ENCODE data around the gene DTWD2.
"Not testable (repeated sequence)": the region's sequence is repeated elsewhere in the genome, so short reads cannot be mapped to it uniquely, and the experiment has no call there.

The DTWD2 gene

GRCh38 chr5:118956727-118957126 is 31.6 kb downstream of the DTWD2 start:
- in situ Hi-C loops (cut with MboI; ENCODE audit: low sequenced_read_pairs): no loop called here

GRCh38 chr5:118953652-118954005 is 34.7 kb downstream of the DTWD2 start:
- in situ Hi-C loops (cut with MboI; ENCODE audit: low sequenced_read_pairs): no loop called here

- in situ Hi-C loops (cut with MboI; ENCODE audit: low sequenced_read_pairs): no loop called here
These were observed 35.2 kb downstream of the DTWD2 start for GRCh38 chr5:118952992-118953651.

GRCh38 chr5:118952306-118952705 is 36.0 kb downstream of the DTWD2 start:
- in situ Hi-C loops (cut with MboI; ENCODE audit: low sequenced_read_pairs): not testable (repeated sequence)

GRCh38 chr5:118950354-118950753 is 38.0 kb downstream of the DTWD2 start:
- in situ Hi-C loops (cut with MboI; ENCODE audit: low sequenced_read_pairs): not testable (repeated sequence)

GRCh38 chr5:118946138-118946800 is 42.1 kb downstream of the DTWD2 start:
- in situ Hi-C loops (cut with MboI; ENCODE audit: low sequenced_read_pairs): no loop called here

GRCh38 chr5:118937393-118938061 is 50.8 kb downstream of the DTWD2 start:
- in situ Hi-C loops (cut with MboI; ENCODE audit: low sequenced_read_pairs): no loop called here

- in situ Hi-C loops (cut with MboI; ENCODE audit: low sequenced_read_pairs): no loop called here
These were observed 54.6 kb downstream of the DTWD2 start for GRCh38 chr5:118933703-118934102.

- in situ Hi-C loops (cut with MboI; ENCODE audit: low sequenced_read_pairs): no loop called here
These were observed 56.8 kb downstream of the DTWD2 start for GRCh38 chr5:118931564-118931963.

- in situ Hi-C loops (cut with MboI; ENCODE audit: low sequenced_read_pairs): no loop called here
These were observed 64.3 kb downstream of the DTWD2 start for GRCh38 chr5:118924006-118924389.

GRCh38 chr5:118923295-118924005 is 64.9 kb downstream of the DTWD2 start:
- in situ Hi-C loops (cut with MboI; ENCODE audit: low sequenced_read_pairs): no loop called here

- in situ Hi-C loops (cut with MboI; ENCODE audit: low sequenced_read_pairs): no loop called here
These were observed 66.5 kb downstream of the DTWD2 start for GRCh38 chr5:118921866-118922265.

- in situ Hi-C loops (cut with MboI; ENCODE audit: low sequenced_read_pairs): no loop called here
These were observed 69.3 kb downstream of the DTWD2 start for GRCh38 chr5:118919016-118919415.

GRCh38 chr5:118918232-118918631 is 70.1 kb downstream of the DTWD2 start:
- in situ Hi-C loops (cut with MboI; ENCODE audit: low sequenced_read_pairs): no loop called here

GRCh38 chr5:118907536-118907935 is 80.8 kb downstream of the DTWD2 start:
- in situ Hi-C loops (cut with MboI; ENCODE audit: low sequenced_read_pairs): not testable (repeated sequence)

GRCh38 chr5:118906947-118907346 is 81.4 kb downstream of the DTWD2 start:
- in situ Hi-C loops (cut with MboI; ENCODE audit: low sequenced_read_pairs): no loop called here

- in situ Hi-C loops (cut with MboI; ENCODE audit: low sequenced_read_pairs): no loop called here
These were observed 83.2 kb downstream of the DTWD2 start for GRCh38 chr5:118905196-118905595.

- in situ Hi-C loops (cut with MboI; ENCODE audit: low sequenced_read_pairs): no loop called here
These were observed 85.5 kb downstream of the DTWD2 start for GRCh38 chr5:118902656-118903438.

GRCh38 chr5:118894709-118895108 is 93.6 kb downstream of the DTWD2 start:
- in situ Hi-C loops (cut with MboI; ENCODE audit: low sequenced_read_pairs): no loop called here

- in situ Hi-C loops (cut with MboI; ENCODE audit: low sequenced_read_pairs): no loop called here
These were observed 97.1 kb downstream of the DTWD2 start for GRCh38 chr5:118891252-118891651.

- in situ Hi-C loops (cut with MboI; ENCODE audit: low sequenced_read_pairs): no loop called here
These were observed 99.2 kb downstream of the DTWD2 start for GRCh38 chr5:118889165-118889564.
